DOHH2 (cell line): ENCODE data around the gene STRA8.
"Not testable (repeated sequence)": the region's sequence is repeated elsewhere in the genome, so short reads cannot be mapped to it uniquely, and the experiment has no call there.

Experiments
- H3F3A ChIP-seq: fragments of 200-600 bp; sonication (generic), shearing (Covaris generic); 2 replicates; pipeline ENCODE4 v1.6.0; 2016; ENCODE audit warnings: antibody characterized with exemption, mild to moderate bottlenecking; ENCODE audit not compliant: control insufficient read depth, insufficient read depth
- H3K27ac ChIP-seq: fragments of 200-600 bp; sonication (generic); 2 replicates; pipeline ENCODE4 v1.5.1; 2014; ENCODE audit warnings: low read depth, mild to moderate bottlenecking, low read length, moderate library complexity
- H3K27me3 ChIP-seq: fragments of 200-600 bp; sonication (generic); 2 replicates; pipeline ENCODE4 v1.6.1; 2014; ENCODE audit warnings: mild to moderate bottlenecking, low read length, mixed read lengths; ENCODE audit not compliant: control insufficient read depth
- H3K36me3 ChIP-seq: fragments of 200-600 bp; sonication (generic); 2 replicates; pipeline ENCODE4 v1.6.1; 2014; ENCODE audit warnings: mild to moderate bottlenecking, low read length, moderate library complexity, mixed read lengths; ENCODE audit not compliant: control insufficient read depth
- H3K4me1 ChIP-seq: fragments of 200-600 bp; sonication (generic); 2 replicates; pipeline ENCODE4 v1.6.1; 2014; ENCODE audit warnings: mild to moderate bottlenecking, low read length, mixed read lengths; ENCODE audit not compliant: control insufficient read depth
- H3K4me2 ChIP-seq: fragments of 200-600 bp; sonication (generic); 2 replicates; pipeline ENCODE4 v1.6.0; 2014; ENCODE audit warnings: mild to moderate bottlenecking, low read length, moderate library complexity
- H3K4me3 ChIP-seq: fragments of 200-600 bp; sonication (generic); 2 replicates; pipeline ENCODE4 v1.5.1; 2014; ENCODE audit warnings: mild to moderate bottlenecking, low read length, mixed read lengths
- H3K79me2 ChIP-seq: fragments of 200-600 bp; sonication (generic); 2 replicates; pipeline ENCODE4 v1.6.1; 2014; ENCODE audit warnings: mild to moderate bottlenecking, low read length, mixed read lengths; ENCODE audit not compliant: control insufficient read depth
- H3K9me2 ChIP-seq: fragments of 200-600 bp; sonication (generic); replicated peaks from 2 replicates; pipeline ENCODE4 v1.6.1; 2014; ENCODE audit warnings: mild to moderate bottlenecking, low read length, mixed read lengths; ENCODE audit not compliant: control insufficient read depth
- H3K9me3 ChIP-seq: fragments of 200-600 bp; sonication (generic); 2 replicates; pipeline ENCODE4 v1.6.1; 2014; ENCODE audit warnings: antibody characterized with exemption, low read length, mixed read lengths; ENCODE audit not compliant: control insufficient read depth, insufficient read depth
- H4K20me1 ChIP-seq: fragments of 200-600 bp; sonication (generic); 2 replicates; pipeline ENCODE4 v1.6.0; 2014; ENCODE audit warnings: low read depth, mild to moderate bottlenecking, antibody characterized with exemption, low read length, moderate library complexity; ENCODE audit not compliant: control insufficient read depth, insufficient read depth
- CTCF ChIP-seq: fragments of 200-600 bp; sonication (generic); IDR thresholded peaks from one replicate; pipeline ENCODE4 v1.5.1; 2014; ENCODE audit warnings: antibody characterized with exemption, mild to moderate bottlenecking, low read depth, low read length; ENCODE audit not compliant: poor library complexity, severe bottlenecking
- EZH2phosphoT487 ChIP-seq: fragments of 200-600 bp; sonication (generic); IDR thresholded peaks from 2 replicates; pipeline ENCODE4 v1.6.1; 2017; ENCODE audit warnings: borderline replicate concordance, mild to moderate bottlenecking, antibody characterized with exemption, low read length, moderate library complexity, mixed read lengths

STRA8 gene

GRCh38 chr7:135209225-135209834 lies 24.3 kb upstream of the STRA8 start:
- H3K9me2 ChIP-seq: no peaks in the 10 kb centered on the region

GRCh38 chr7:135210888-135211178 lies 22.8 kb upstream of the STRA8 start:
- Histone ChIP-seq H3K4me1 (peaks cover 46% of the 10 kb centered on the region), H3K27me3 (no peaks in the 10 kb centered on the region)
- TF ChIP-seq EZH2phosphoT487 (no peak), CTCF (no peak)

More at GRCh38 chr7:135209225-135209834, 24.3 kb upstream of the STRA8 start:
- H3K27ac ChIP-seq: no peak overlapping the region
- peak overlapping the region; percentile 44 for H3K4me2 ChIP-seq
- TF ChIP-seq CTCF (no peak), EZH2phosphoT487 (no peak)
- no peaks in the 10 kb centered on the region for H3K27me3 ChIP-seq
- H3K36me3 ChIP-seq: peaks cover 6% of the 10 kb centered on the region
- no peaks in the 10 kb centered on the region for H3K9me3 ChIP-seq
- no peaks in the 10 kb centered on the region for H3F3A ChIP-seq
- H3K4me3 ChIP-seq: peak overlapping the region; percentile 16
- H3K79me2 ChIP-seq: peaks cover 8% of the 10 kb centered on the region; the same call in 1 of the 2 replicates
- no peaks in the 10 kb centered on the region for H4K20me1 ChIP-seq
- peaks cover 56% of the 10 kb centered on the region for H3K4me1 ChIP-seq

DNA sequence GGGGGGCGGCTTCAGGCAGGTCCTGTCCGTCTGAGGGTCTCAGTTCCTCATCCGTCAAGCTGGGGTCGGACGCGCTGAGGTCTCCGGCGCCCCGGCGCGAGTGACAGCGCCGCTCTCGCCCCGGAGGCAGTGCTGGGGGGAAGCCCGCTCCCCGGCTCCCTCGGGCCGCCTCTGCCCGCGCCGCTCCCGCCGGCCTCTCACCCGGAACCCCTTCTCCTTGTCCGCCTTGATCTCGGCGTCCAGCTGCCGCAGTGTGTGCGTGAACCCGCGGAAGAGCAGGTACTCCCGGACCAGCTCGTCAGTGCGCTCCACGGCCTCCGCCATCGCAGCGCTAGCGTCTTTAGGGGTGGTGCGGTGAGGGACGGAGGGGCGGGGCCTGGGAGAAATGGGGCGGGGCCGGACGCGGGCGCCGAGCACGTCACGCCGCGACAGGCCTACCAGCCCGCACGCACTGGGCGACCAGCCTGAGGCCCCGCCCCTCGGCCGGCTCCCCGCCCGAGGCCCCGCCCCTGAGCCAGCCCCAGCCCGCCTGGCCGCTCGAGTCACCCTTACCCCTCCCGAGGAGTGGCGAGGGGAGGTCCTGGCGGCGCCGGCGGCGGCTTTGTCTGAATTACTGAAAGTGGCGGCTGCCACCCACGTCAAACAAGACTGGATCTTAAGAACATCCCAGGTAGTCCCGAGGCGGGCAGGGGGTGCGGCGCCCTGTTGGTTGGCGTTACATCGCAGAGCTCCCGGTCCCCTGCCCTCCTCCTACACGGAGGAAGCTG lies 22.3 kb upstream of the STRA8 start, which contains the start of gene WDR91:
WDR91 (minus strand) TSS at position 348 of the 767 bp plus-strand sequence; CDS start at position 324, 24 bp downstream.
- Histone ChIP-seq H3K4me2 (peak within 1 kb of the TSS; percentile 96), H3K79me2 (peaks cover 8% of the 10 kb centered on the region; the same call in 1 of the 2 replicates), H3K36me3 (0 out of 2 replicates have a peak, but pooled peaks cover 3% of the 10 kb centered on the region), H3K9me2 (no peaks in the 10 kb centered on the region), H3K27me3 (no peaks in the 10 kb centered on the region), H3F3A (no peaks in the 10 kb centered on the region), H4K20me1 (no peaks in the 10 kb centered on the region), H3K4me1 (peaks cover 44% of the 10 kb centered on the region), H3K9me3 (no peaks in the 10 kb centered on the region), H3K27ac (no peak within 1 kb of the TSS), H3K4me3 (peak within 1 kb of the TSS; percentile 83)
- TF ChIP-seq EZH2phosphoT487 (no peak), CTCF (peak; percentile 39)

More at GRCh38 chr7:135210888-135211178, 22.8 kb upstream of the STRA8 start:
- H3K79me2 ChIP-seq: peaks cover 8% of the 10 kb centered on the region; the same call in 1 of the 2 replicates
- no peaks in the 10 kb centered on the region for H4K20me1 ChIP-seq
- 0 out of 2 replicates have a peak, but pooled peaks cover 3% of the 10 kb centered on the region for H3K36me3 ChIP-seq
- no peaks in the 10 kb centered on the region for H3K9me3 ChIP-seq
- peak overlapping the region; percentile 87 for H3K4me2 ChIP-seq
- peak overlapping the region; percentile 83 for H3K4me3 ChIP-seq
- H3K27ac ChIP-seq: no peak overlapping the region
- no peaks in the 10 kb centered on the region for H3F3A ChIP-seq
- H3K9me2 ChIP-seq: no peaks in the 10 kb centered on the region

- H3K4me3 ChIP-seq: peak overlapping the region; percentile 83
- not testable (repeated sequence) for H3K9me2 ChIP-seq
These were observed 21.5 kb upstream of the STRA8 start for GRCh38 chr7:135211946-135212685.

More at GRCh38 chr7:135211946-135212685, 21.5 kb upstream of the STRA8 start:
- H3F3A ChIP-seq, H3K79me2 ChIP-seq, H3K36me3 ChIP-seq, H3K27ac ChIP-seq, H3K27me3 ChIP-seq, H4K20me1 ChIP-seq, H3K9me3 ChIP-seq: not testable (repeated sequence)
- Histone ChIP-seq H3K4me1 (peaks cover 40% of the 10 kb centered on the region), H3K4me2 (peak overlapping the region; percentile 96)
